Measurements from ENCODE around the gene SDSL. TPM values are rescaled to one million over a fixed set of nuclear protein-coding genes. Genes with fewer than 3 reads are reported as not detected.
A peak's percentile ranks its signal among the peaks of the same experiment; 100 is the strongest.

Gene SDSL
- total and polyA plus RNA-seq, 8 donors, result 5.4 to 14.2 (median 9.6) TPM

- FAIRE-seq, result no peak
- WGBS, 2 donors, result 97 to 100% methylated on average over 1 of the region's 1 CpG
- TF ChIP-seq CTCF (IDR thresholded peaks at IDR 0.05), result no peak
- no peaks in the 10 kb centered on the region for H3K27me3 ChIP-seq
- no peak for DNase-seq
- ATAC-seq, result no peak
- H3K4me3 ChIP-seq, result no peak overlapping the region
- intact Hi-C loops (cut with DNase I), result loop anchor here in 2 of 3 donors (5.0 to 10.0 kb wide), 3 partner anchors 114 to 234 kb away; no protein-coding TSS in a partner anchor
- no peaks in the 10 kb centered on the region for H3K36me3 ChIP-seq
- H3K4me1 ChIP-seq, result peaks cover 0 to 2% (median 0%) of the 10 kb centered on the region in 3 donors
- no peak overlapping the region for H3K27ac ChIP-seq
- no peaks in the 10 kb centered on the region for H3K9me3 ChIP-seq
Observed at GRCh38 chr12:113428482-113428881, 6.3 kb downstream of the SDSL start.

- Histone ChIP-seq H3K36me3 (no peaks in the 10 kb centered on the region), H3K27ac (no peak overlapping the region), H3K4me3 (no peak overlapping the region), H3K9me3 (no peaks in the 10 kb centered on the region), H3K4me1 (no peaks in the 10 kb centered on the region), H3K27me3 (no peaks in the 10 kb centered on the region)
- TF ChIP-seq CTCF (IDR thresholded peaks at IDR 0.05), result no peak
- intact Hi-C loops (cut with DNase I), result no loop called here
- ATAC-seq, result no peak
- no peak for FAIRE-seq
- no peak for DNase-seq
Observed at GRCh38 chr12:113432986-113433385, 10.8 kb downstream of the SDSL start.

GRCh38 chr12:113435367-113435766, 13.2 kb downstream of the SDSL start:
- Histone ChIP-seq H3K4me1 (no peaks in the 10 kb centered on the region), H3K27me3 (no peaks in the 10 kb centered on the region), H3K27ac (no peak overlapping the region), H3K4me3 (no peak overlapping the region), H3K36me3 (no peaks in the 10 kb centered on the region), H3K9me3 (no peaks in the 10 kb centered on the region)
- no peak for FAIRE-seq
- ATAC-seq, result no peak
- peak in 1 of 6 donors; percentile 43 for DNase-seq
- WGBS, 2 donors, result 86 to 87% methylated on average over 5 of the region's 5 CpGs
- intact Hi-C loops (cut with DNase I), result no loop called here
- no peak for TF ChIP-seq CTCF (IDR thresholded peaks at IDR 0.05)

- Histone ChIP-seq H3K4me3 (no peak overlapping the region), H3K9me3 (no peaks in the 10 kb centered on the region), H3K27ac (no peak overlapping the region), H3K27me3 (no peaks in the 10 kb centered on the region), H3K4me1 (peaks cover 0 to 6% (median 1%) of the 10 kb centered on the region in 3 donors), H3K36me3 (no peaks in the 10 kb centered on the region)
- TF ChIP-seq CTCF (IDR thresholded peaks at IDR 0.05), result no peak
- FAIRE-seq (no peak), DNase-seq (peak in 1 of 6 donors; percentile 39), ATAC-seq (no peak)
- WGBS, 2 donors, result 79 to 83% methylated on average over 6 of the region's 6 CpGs
- intact Hi-C loops (cut with DNase I), result no loop called here
Observed at GRCh38 chr12:113436586-113436985, 14.4 kb downstream of the SDSL start.

- no peak overlapping the region for H3K27ac ChIP-seq
- FAIRE-seq, result no peak
- peaks cover 0 to 11% (median 7%) of the 10 kb centered on the region in 3 donors for H3K4me1 ChIP-seq
- ATAC-seq, result no peak
- no peaks in the 10 kb centered on the region for H3K27me3 ChIP-seq
- DNase-seq, result peak in 1 of 6 donors; percentile 20
- H3K9me3 ChIP-seq, result no peaks in the 10 kb centered on the region
- H3K4me3 ChIP-seq, result no peak overlapping the region
- intact Hi-C loops (cut with DNase I), result no loop called here
- no peaks in the 10 kb centered on the region for H3K36me3 ChIP-seq
- 86% methylated on average over 6 of the region's 6 CpGs for WGBS, 2 donors
- no peak for TF ChIP-seq CTCF (IDR thresholded peaks at IDR 0.05)
Observed at GRCh38 chr12:113436993-113437728, 15.0 kb downstream of the SDSL start.
